GM12878 (cell line): Measurements from ENCODE around the gene ACTA2. TPM values are rescaled to one million over a fixed set of nuclear protein-coding genes. Genes with fewer than 3 reads are reported as not detected.

Source experiments
- BACH1 ChIP-seq: fragments of 450-650 bp; IDR thresholded peaks from 2 replicates; pipeline ENCODE4 v1.6.1; 2017; ENCODE audit warnings: mild to moderate bottlenecking, borderline replicate concordance
- CREM ChIP-seq: IDR thresholded peaks from 2 replicates; pipeline ENCODE4 v1.6.1; 2014; ENCODE audit warnings: antibody characterized with exemption, low read depth
- ETV6 ChIP-seq, 2 experiments: fragments of 450-650 bp in 1 of 2; IDR thresholded peaks in 1 of 2; conservative IDR thresholded peaks in 1 of 2; 2 replicates each; pipeline ENCODE4 v1.6.1; 2014; ENCODE audit warnings: antibody characterized with exemption in 1 of 2, borderline replicate concordance in 1 of 2, low read depth in 1 of 2, mild to moderate bottlenecking in 1 of 2, moderate library complexity in 1 of 2
- FOXK2 ChIP-seq: fragments of 450-650 bp; IDR thresholded peaks from 2 replicates; pipeline ENCODE4 v1.6.1; 2017; ENCODE audit warnings: mild to moderate bottlenecking, moderate library complexity
- FOXM1 ChIP-seq: IDR thresholded peaks from 2 replicates; pipeline ENCODE4 v1.6.1; 2012; ENCODE audit warnings: low read depth, mild to moderate bottlenecking, inconsistent platforms, low read length, moderate library complexity
- NFXL1 ChIP-seq: fragments of 450-650 bp; IDR thresholded peaks from 2 replicates; pipeline ENCODE4 v1.6.1; 2017; ENCODE audit warnings: antibody characterized with exemption, mild to moderate bottlenecking, borderline replicate concordance
- NFYA ChIP-seq: IDR thresholded peaks from 2 replicates; pipeline ENCODE4 v1.6.1; 2011; ENCODE audit warnings: low read depth, mild to moderate bottlenecking, low read length, improper control_type of control experiment, borderline replicate concordance
- NR2C2 ChIP-seq: IDR thresholded peaks from 2 replicates; pipeline ENCODE4 v1.6.1; 2011; ENCODE audit warnings: borderline replicate concordance, low read depth; ENCODE audit not compliant: control insufficient read depth, insufficient read length
- RCOR1 ChIP-seq: conservative IDR thresholded peaks from 2 replicates; pipeline ENCODE4 v1.6.1; 2012; ENCODE audit warnings: low read depth, low read length, improper control_type of control experiment
- SREBF1 ChIP-seq: IDR thresholded peaks from 2 replicates; pipeline ENCODE4 v1.6.1; 2012; ENCODE audit warnings: mild to moderate bottlenecking, low read length
- YY1 ChIP-seq: IDR thresholded peaks from 2 replicates; pipeline ENCODE4 v1.6.1; 2011; ENCODE audit warnings: low read depth, mild to moderate bottlenecking, low read length
- ZNF207 ChIP-seq: fragments of 450-650 bp; IDR thresholded peaks from 2 replicates; pipeline ENCODE4 v1.6.1; 2014; ENCODE audit warnings: antibody characterized with exemption, mild to moderate bottlenecking, borderline replicate concordance
- ZNF384 ChIP-seq: IDR thresholded peaks from 2 replicates; pipeline ENCODE4 v1.6.1; 2012; ENCODE audit warnings: low read depth, mild to moderate bottlenecking, low read length, improper control_type of control experiment, borderline replicate concordance
- polyA plus RNA-seq, 11 experiments: library from polyadenylated mRNA; depleted of rRNA in 4 of 11; unstranded in 6 of 11; stranded (reverse) in 5 of 11; fragments of >200 nt; fragmentation: Nextera tagmentation in 4 of 11; fragmentation: Illumina TruSeq in 1 of 11; extraction: Ambion mirVana in 4 of 11; extraction: Trizol in 1 of 11; gene quantifications; 1 replicate in 1 of 11; 2 replicates in 10 of 11; pipeline versions ENCODE4 v1.2.1 to v1.2.3, GENCODE V29; 2011 to 2016; ENCODE audit warnings: inconsistent platforms in 2 of 11, missing spikeins in 2 of 11, low read depth in 1 of 11
- total RNA-seq, 4 experiments: library from RNA; depleted of rRNA in 3 of 4; stranded (reverse); fragments of >200 nt in 3 of 4; fragmentation: Illumina TruSeq in 1 of 4; extraction: Trizol in 1 of 4; gene quantifications; 2 replicates each; pipeline versions ENCODE4 v1.2.1 to v1.2.3, GENCODE V29; 2013 to 2021
- TF ChIP-seq, protein P1 (sequence below): IDR thresholded peaks from 2 replicates; pipeline ENCODE4 v1.6.1; 2012; ENCODE audit warnings: mild to moderate bottlenecking, low read depth, low read length
- TF ChIP-seq, protein P2 (sequence below): fragments of 450-650 bp; conservative IDR thresholded peaks from 2 replicates; pipeline ENCODE4 v1.6.1; 2017; ENCODE audit warnings: mild to moderate bottlenecking, moderate library complexity
- TF ChIP-seq, protein P3 (sequence below): IDR thresholded peaks from 2 replicates; pipeline ENCODE4 v1.6.1; 2011; ENCODE audit warnings: borderline replicate concordance, low read depth, mild to moderate bottlenecking, moderate library complexity, mixed read lengths, low read length; ENCODE audit not compliant: insufficient read depth; ENCODE audit errors: extremely low read length
- TF ChIP-seq, protein P4 (sequence below): fragments of 450-650 bp; IDR thresholded peaks from 2 replicates; pipeline ENCODE4 v1.6.1; 2018; ENCODE audit warnings: borderline replicate concordance, mild to moderate bottlenecking; ENCODE audit not compliant: partially characterized antibody
- TF ChIP-seq, protein P5 (sequence below): IDR thresholded peaks from 2 replicates; pipeline ENCODE4 v1.6.1; 2012; ENCODE audit warnings: low read depth, low read length, improper control_type of control experiment

Gene ACTA2
- total and polyA plus RNA-seq, 10 of the 15 experiments (the other 5 are each of a cell fraction or from before 2014, with no cell fraction given) = 7.4 to 78.2 (median 32.4) TPM

DNA sequence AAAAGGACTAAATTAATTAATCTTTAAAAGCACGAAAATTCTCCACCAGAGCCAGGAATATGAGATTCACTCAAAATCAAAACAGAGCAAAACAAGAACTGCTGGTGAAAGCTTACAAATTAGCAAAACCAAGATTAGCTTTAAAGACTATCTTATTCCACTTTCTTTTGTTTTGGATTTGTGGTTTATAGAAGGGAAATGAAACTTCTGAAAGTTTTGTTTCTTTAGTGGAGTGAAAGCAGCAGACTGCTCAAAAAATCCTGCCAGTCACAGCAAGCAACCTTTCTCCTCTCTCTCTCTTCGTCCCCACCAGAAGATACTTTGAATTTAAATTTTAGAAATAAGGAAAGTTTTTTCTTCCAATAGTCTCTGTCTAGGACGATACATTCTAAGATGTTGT is 7.8 kb downstream of the ACTA2 start (continued):
- TF ChIP-seq ZNF384 (no peak), ETV6 (conservative IDR thresholded peaks at IDR 0.05 in 1 of 2, IDR thresholded peaks at IDR 0.05 in 1 of 2; ENCODE audit: borderline replicate concordance in 1 of 2, low read depth in 1 of 2) (peak in 1 of 2 experiments; percentile 62; a peak in 1 of 4 replicates), RCOR1 (no peak), NFYA (no peak), NR2C2 (no peak), NFXL1 (no peak), SREBF1 (no peak), YY1 (no peak), CREM (no peak), FOXM1 (0 out of 2 replicates have a peak, but pooled peaks have one; percentile 34), BACH1 (no peak), ZNF207 (no peak), FOXK2 (no peak)
- TF ChIP-seq, protein P1, sequence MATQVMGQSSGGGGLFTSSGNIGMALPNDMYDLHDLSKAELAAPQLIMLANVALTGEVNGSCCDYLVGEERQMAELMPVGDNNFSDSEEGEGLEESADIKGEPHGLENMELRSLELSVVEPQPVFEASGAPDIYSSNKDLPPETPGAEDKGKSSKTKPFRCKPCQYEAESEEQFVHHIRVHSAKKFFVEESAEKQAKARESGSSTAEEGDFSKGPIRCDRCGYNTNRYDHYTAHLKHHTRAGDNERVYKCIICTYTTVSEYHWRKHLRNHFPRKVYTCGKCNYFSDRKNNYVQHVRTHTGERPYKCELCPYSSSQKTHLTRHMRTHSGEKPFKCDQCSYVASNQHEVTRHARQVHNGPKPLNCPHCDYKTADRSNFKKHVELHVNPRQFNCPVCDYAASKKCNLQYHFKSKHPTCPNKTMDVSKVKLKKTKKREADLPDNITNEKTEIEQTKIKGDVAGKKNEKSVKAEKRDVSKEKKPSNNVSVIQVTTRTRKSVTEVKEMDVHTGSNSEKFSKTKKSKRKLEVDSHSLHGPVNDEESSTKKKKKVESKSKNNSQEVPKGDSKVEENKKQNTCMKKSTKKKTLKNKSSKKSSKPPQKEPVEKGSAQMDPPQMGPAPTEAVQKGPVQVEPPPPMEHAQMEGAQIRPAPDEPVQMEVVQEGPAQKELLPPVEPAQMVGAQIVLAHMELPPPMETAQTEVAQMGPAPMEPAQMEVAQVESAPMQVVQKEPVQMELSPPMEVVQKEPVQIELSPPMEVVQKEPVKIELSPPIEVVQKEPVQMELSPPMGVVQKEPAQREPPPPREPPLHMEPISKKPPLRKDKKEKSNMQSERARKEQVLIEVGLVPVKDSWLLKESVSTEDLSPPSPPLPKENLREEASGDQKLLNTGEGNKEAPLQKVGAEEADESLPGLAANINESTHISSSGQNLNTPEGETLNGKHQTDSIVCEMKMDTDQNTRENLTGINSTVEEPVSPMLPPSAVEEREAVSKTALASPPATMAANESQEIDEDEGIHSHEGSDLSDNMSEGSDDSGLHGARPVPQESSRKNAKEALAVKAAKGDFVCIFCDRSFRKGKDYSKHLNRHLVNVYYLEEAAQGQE = no peak
- TF ChIP-seq, protein P2, sequence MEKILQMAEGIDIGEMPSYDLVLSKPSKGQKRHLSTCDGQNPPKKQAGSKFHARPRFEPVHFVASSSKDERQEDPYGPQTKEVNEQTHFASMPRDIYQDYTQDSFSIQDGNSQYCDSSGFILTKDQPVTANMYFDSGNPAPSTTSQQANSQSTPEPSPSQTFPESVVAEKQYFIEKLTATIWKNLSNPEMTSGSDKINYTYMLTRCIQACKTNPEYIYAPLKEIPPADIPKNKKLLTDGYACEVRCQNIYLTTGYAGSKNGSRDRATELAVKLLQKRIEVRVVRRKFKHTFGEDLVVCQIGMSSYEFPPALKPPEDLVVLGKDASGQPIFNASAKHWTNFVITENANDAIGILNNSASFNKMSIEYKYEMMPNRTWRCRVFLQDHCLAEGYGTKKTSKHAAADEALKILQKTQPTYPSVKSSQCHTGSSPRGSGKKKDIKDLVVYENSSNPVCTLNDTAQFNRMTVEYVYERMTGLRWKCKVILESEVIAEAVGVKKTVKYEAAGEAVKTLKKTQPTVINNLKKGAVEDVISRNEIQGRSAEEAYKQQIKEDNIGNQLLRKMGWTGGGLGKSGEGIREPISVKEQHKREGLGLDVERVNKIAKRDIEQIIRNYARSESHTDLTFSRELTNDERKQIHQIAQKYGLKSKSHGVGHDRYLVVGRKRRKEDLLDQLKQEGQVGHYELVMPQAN = no peak
- TF ChIP-seq, protein P3, sequence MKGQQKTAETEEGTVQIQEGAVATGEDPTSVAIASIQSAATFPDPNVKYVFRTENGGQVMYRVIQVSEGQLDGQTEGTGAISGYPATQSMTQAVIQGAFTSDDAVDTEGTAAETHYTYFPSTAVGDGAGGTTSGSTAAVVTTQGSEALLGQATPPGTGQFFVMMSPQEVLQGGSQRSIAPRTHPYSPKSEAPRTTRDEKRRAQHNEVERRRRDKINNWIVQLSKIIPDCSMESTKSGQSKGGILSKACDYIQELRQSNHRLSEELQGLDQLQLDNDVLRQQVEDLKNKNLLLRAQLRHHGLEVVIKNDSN = no peak
- TF ChIP-seq, protein P4, sequence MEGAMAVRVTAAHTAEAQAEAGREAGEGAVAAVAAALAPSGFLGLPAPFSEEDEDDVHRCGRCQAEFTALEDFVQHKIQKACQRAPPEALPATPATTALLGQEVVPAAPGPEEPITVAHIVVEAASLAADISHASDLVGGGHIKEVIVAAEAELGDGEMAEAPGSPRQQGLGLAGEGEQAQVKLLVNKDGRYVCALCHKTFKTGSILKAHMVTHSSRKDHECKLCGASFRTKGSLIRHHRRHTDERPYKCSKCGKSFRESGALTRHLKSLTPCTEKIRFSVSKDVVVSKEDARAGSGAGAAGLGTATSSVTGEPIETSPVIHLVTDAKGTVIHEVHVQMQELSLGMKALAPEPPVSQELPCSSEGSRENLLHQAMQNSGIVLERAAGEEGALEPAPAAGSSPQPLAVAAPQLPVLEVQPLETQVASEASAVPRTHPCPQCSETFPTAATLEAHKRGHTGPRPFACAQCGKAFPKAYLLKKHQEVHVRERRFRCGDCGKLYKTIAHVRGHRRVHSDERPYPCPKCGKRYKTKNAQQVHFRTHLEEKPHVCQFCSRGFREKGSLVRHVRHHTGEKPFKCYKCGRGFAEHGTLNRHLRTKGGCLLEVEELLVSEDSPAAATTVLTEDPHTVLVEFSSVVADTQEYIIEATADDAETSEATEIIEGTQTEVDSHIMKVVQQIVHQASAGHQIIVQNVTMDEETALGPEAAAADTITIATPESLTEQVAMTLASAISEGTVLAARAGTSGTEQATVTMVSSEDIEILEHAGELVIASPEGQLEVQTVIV = no peak
- TF ChIP-seq, protein P5, sequence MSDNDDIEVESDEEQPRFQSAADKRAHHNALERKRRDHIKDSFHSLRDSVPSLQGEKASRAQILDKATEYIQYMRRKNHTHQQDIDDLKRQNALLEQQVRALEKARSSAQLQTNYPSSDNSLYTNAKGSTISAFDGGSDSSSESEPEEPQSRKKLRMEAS = no peak
